A673 (cell line): ENCODE results near the gene U2SURP.

Experiments
- CTCF ChIP-seq: fragments of 300-800, 200-600 bp; sonication (generic); conservative IDR thresholded peaks from 2 replicates; pipeline ENCODE4 v1.5.1; 2017; ENCODE audit warnings: low read depth, mild to moderate bottlenecking, antibody characterized with exemption, low read length, moderate library complexity, mixed read lengths
- EZH2 ChIP-seq: fragments of 200-600 bp; sonication (generic); IDR thresholded peaks from 2 replicates; pipeline ENCODE4 v1.6.1; 2017; ENCODE audit warnings: borderline replicate concordance, low read depth, mild to moderate bottlenecking, mixed read lengths, antibody characterized with exemption, low read length; ENCODE audit not compliant: poor library complexity, severe bottlenecking

GRCh38 chr3:142972092-142972753, 29.1 kb upstream of the U2SURP start:
- TF ChIP-seq EZH2, result no peak
- TF ChIP-seq CTCF, result no peak
